Neural progenitor cell (in vitro differentiated cells): ENCODE results near the gene CPXM1. TPM values are rescaled to one million over a fixed set of nuclear protein-coding genes. Genes with fewer than 3 reads are reported as not detected.

ENCODE experiments used
- DNase-seq: peaks from one replicate; pipeline ENCODE4 v3.0.0-alpha.2; 2016; ENCODE audit warnings: low spot score
- H2AFZ ChIP-seq: fragments of 200-600 bp; sonication (generic); replicated peaks from 2 replicates; pipeline ENCODE4 v1.6.1; 2016; ENCODE audit warnings: antibody characterized with exemption
- H3F3A ChIP-seq: fragments of 200-600 bp; sonication (generic); 2 replicates; pipeline ENCODE4 v1.6.1; 2016; ENCODE audit warnings: antibody characterized with exemption, low read depth
- H3K27ac ChIP-seq: fragments of 200-600 bp; sonication (generic); 2 replicates; pipeline ENCODE4 v1.5.1; 2016; ENCODE audit warnings: mild to moderate bottlenecking
- H3K27me3 ChIP-seq: fragments of 200-600 bp; sonication (generic); 2 replicates; pipeline ENCODE4 v1.6.1; 2016; ENCODE audit warnings: mild to moderate bottlenecking, moderate library complexity
- H3K36me3 ChIP-seq: fragments of 200-600 bp; sonication (generic); 2 replicates; pipeline ENCODE4 v1.5.1; 2016
- H3K4me1 ChIP-seq: fragments of 200-600 bp; sonication (generic); 2 replicates; pipeline ENCODE4 v1.6.1; 2016; ENCODE audit warnings: mixed run types
- H3K4me2 ChIP-seq: fragments of 200-600 bp; sonication (generic); 2 replicates; pipeline ENCODE4 v1.6.1; 2016
- H3K4me3 ChIP-seq: fragments of 200-600 bp; sonication (generic); 2 replicates; pipeline ENCODE4 v1.5.1; 2016
- H3K79me2 ChIP-seq: fragments of 200-600 bp; sonication (generic); 2 replicates; pipeline ENCODE4 v1.6.1; 2016; ENCODE audit warnings: low read depth
- H3K9ac ChIP-seq: fragments of 200-600 bp; sonication (generic); 2 replicates; pipeline ENCODE4 v1.6.1; 2016
- H3K9me3 ChIP-seq: fragments of 200-600 bp; sonication (generic); 2 replicates; pipeline ENCODE4 v1.5.1; 2016; ENCODE audit warnings: low read depth
- H4K20me1 ChIP-seq: fragments of 200-600 bp; sonication (generic); 2 replicates; pipeline ENCODE4 v1.6.1; 2016; ENCODE audit warnings: low read depth
- H3K27ac Mint-ChIP-seq: 3 replicates; pipeline ENCODE4 v1.8.0; 2021; ENCODE audit warnings: mixed read lengths
- H3K27me3 Mint-ChIP-seq: 2 replicates; pipeline ENCODE4 v1.8.0; 2022; ENCODE audit warnings: low read depth, mild to moderate bottlenecking, inconsistent platforms, moderate library complexity, mixed read lengths; ENCODE audit not compliant: insufficient read depth
- H3K36me3 Mint-ChIP-seq: 3 replicates; pipeline ENCODE4 v1.8.0; 2021; ENCODE audit warnings: mixed read lengths
- H3K4me1 Mint-ChIP-seq: 3 replicates; pipeline ENCODE4 v1.8.0; 2021; ENCODE audit warnings: mixed read lengths
- H3K4me3 Mint-ChIP-seq: 3 replicates; pipeline ENCODE4 v1.8.0; 2021; ENCODE audit warnings: mild to moderate bottlenecking, moderate library complexity, mixed read lengths
- H3K9me3 Mint-ChIP-seq: 3 replicates; pipeline ENCODE4 v1.8.0; 2020; ENCODE audit warnings: mixed read lengths
- CTCF ChIP-seq: fragments of 200-600 bp; sonication (generic); IDR thresholded peaks from 2 replicates; pipeline ENCODE4 v1.5.1; 2017; ENCODE audit warnings: antibody characterized with exemption, mild to moderate bottlenecking
- EZH2 ChIP-seq: fragments of 200-600 bp; sonication (generic); IDR thresholded peaks from 2 replicates; pipeline ENCODE4 v1.6.1; 2017; ENCODE audit warnings: antibody characterized with exemption, mild to moderate bottlenecking, moderate library complexity
- EZH2phosphoT487 ChIP-seq: fragments of 200-600 bp; sonication (generic); IDR thresholded peaks from 2 replicates; pipeline ENCODE4 v1.6.1; 2017; ENCODE audit warnings: antibody characterized with exemption
- total RNA-seq: library from RNA; depleted of rRNA; stranded (reverse); fragments of >200 nt; gene quantifications from 2 replicates; pipeline ENCODE4 v1.2.3, GENCODE V29; 2015; ENCODE audit warnings: low replicate concordance

Gene CPXM1
- total RNA-seq, 1 donor from 2014 or later, result 76.3 TPM

GRCh38 chr20:2755451-2756055, 44.9 kb downstream of the CPXM1 start:
- no peak for TF ChIP-seq EZH2phosphoT487
- TF ChIP-seq CTCF, result no peak
- no peak for TF ChIP-seq EZH2
- Mint-ChIP-seq H3K4me3 (no peak overlapping the region), H3K9me3 (no peaks in the 10 kb centered on the region), H3K27ac (no peak overlapping the region), H3K36me3 (no peaks in the 10 kb centered on the region), H3K4me1 (peaks cover 15% of the 10 kb centered on the region), H3K27me3 (peaks cover 33% of the 10 kb centered on the region)
- peaks cover 23% of the 10 kb centered on the region for H3K4me1 ChIP-seq
- no peaks in the 10 kb centered on the region for H3K79me2 ChIP-seq
- peaks cover 48% of the 10 kb centered on the region for H3K27me3 ChIP-seq
- H3K4me3 ChIP-seq, result no peak overlapping the region
- H4K20me1 ChIP-seq, result peaks cover 14% of the 10 kb centered on the region
- H3K9me3 ChIP-seq, result no peaks in the 10 kb centered on the region
- H3K9ac ChIP-seq, result no peak overlapping the region
- H2AFZ ChIP-seq, result no peak overlapping the region
- H3F3A ChIP-seq, result peaks cover 13% of the 10 kb centered on the region
- no peaks in the 10 kb centered on the region for H3K36me3 ChIP-seq
- DNase-seq, result no peak
- no peak overlapping the region for H3K27ac ChIP-seq
- no peak overlapping the region for H3K4me2 ChIP-seq

- Histone ChIP-seq H3K9ac (no peak overlapping the region), H3F3A (peaks cover 14% of the 10 kb centered on the region), H3K36me3 (no peaks in the 10 kb centered on the region), H3K4me2 (no peak overlapping the region), H2AFZ (no peak overlapping the region), H3K4me1 (peaks cover 14% of the 10 kb centered on the region), H3K79me2 (no peaks in the 10 kb centered on the region), H3K4me3 (no peak overlapping the region), H3K9me3 (no peaks in the 10 kb centered on the region), H4K20me1 (peaks cover 25% of the 10 kb centered on the region), H3K27ac (no peak overlapping the region), H3K27me3 (peaks cover 59% of the 10 kb centered on the region)
- DNase-seq, result no peak
- peaks cover 41% of the 10 kb centered on the region for H3K27me3 Mint-ChIP-seq
- no peak for TF ChIP-seq EZH2
- no peak for TF ChIP-seq CTCF
- TF ChIP-seq EZH2phosphoT487, result no peak
- peak overlapping the region; percentile 28 for H3K4me3 Mint-ChIP-seq
- no peaks in the 10 kb centered on the region for H3K9me3 Mint-ChIP-seq
- H3K27ac Mint-ChIP-seq, result no peak overlapping the region
- H3K36me3 Mint-ChIP-seq, result no peaks in the 10 kb centered on the region
- H3K4me1 Mint-ChIP-seq, result peaks cover 15% of the 10 kb centered on the region
Measured at GRCh38 chr20:2754424-2754823, 46.0 kb downstream of the CPXM1 start.

GRCh38 chr20:2753461-2754040, 46.9 kb downstream of the CPXM1 start:
- Mint-ChIP-seq H3K4me3 (peak overlapping the region; percentile 86), H3K27ac (peak overlapping the region; percentile 81), H3K4me1 (peaks cover 15% of the 10 kb centered on the region), H3K27me3 (peaks cover 47% of the 10 kb centered on the region), H3K36me3 (no peaks in the 10 kb centered on the region), H3K9me3 (no peaks in the 10 kb centered on the region)
- H3K4me3 ChIP-seq, result no peak overlapping the region
- TF ChIP-seq EZH2 (no peak), CTCF (no peak), EZH2phosphoT487 (no peak)
- H4K20me1 ChIP-seq, result peaks cover 31% of the 10 kb centered on the region
- peaks cover 68% of the 10 kb centered on the region for H3K27me3 ChIP-seq
- H3K4me2 ChIP-seq, result no peak overlapping the region
- no peaks in the 10 kb centered on the region for H3K9me3 ChIP-seq
- H3F3A ChIP-seq, result peaks cover 14% of the 10 kb centered on the region
- no peaks in the 10 kb centered on the region for H3K79me2 ChIP-seq
- no peak overlapping the region for H2AFZ ChIP-seq
- no peak for DNase-seq
- no peak overlapping the region for H3K27ac ChIP-seq
- H3K36me3 ChIP-seq, result no peaks in the 10 kb centered on the region
- H3K4me1 ChIP-seq, result peaks cover 14% of the 10 kb centered on the region
- H3K9ac ChIP-seq, result no peak overlapping the region
